WI38 (cell line): ENCODE data around the gene ISLR.

ENCODE experiments used
- H3K4me3 ChIP-seq: 2 replicates; pipeline ENCODE4 v1.5.1; 2011; ENCODE audit warnings: low read depth, mild to moderate bottlenecking, control low read depth, low read length
- CTCF ChIP-seq: IDR thresholded peaks from 2 replicates; pipeline ENCODE4 v1.5.1; 2012; ENCODE audit warnings: low read depth, mild to moderate bottlenecking, control low read depth, low read length

Gene ISLR

GRCh38 chr15:74176262-74177214 is 3.0 kb downstream of the ISLR start:
- no peak for TF ChIP-seq CTCF

DNA sequence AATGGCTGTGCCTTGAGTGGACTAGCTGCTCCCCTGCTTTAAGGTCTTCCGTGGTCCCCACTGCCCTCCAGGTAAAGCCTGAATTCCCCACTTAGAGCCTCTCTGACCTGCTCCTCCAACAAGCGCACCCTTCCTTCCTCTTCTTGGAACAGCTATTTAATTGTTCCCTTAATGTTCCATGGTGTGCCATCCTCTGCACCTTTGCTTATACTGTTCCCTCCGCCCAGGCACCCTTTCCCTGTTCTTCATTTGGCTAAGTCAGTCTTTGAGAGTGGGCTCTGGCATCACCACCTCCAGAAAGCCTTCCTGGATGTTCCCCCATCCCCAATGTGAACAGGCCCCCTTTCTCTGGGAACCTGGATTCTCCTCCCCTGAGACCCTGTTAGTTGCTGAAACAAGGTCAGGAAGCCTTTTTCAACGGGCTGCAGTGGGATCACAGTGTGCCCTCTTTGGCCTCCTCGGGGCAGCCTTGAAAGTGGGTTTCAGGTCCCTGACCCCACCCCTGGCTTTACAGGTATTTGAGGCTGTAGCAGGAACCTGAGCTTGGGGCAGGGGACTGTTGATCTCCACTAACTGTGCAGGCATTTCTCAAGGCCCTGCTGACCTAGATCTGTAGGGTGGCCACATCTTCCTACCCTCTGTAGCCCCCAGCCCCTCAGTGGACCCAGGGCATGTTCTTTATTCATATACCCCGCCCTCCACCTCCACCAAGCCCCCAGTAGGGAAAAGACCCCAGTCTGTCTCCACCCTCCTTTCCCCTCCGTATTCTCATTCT is 5.0 kb downstream of the ISLR start:
- no peak for TF ChIP-seq CTCF

More at GRCh38 chr15:74176262-74177214, 3.0 kb downstream of the ISLR start:
- no peak overlapping the region for H3K4me3 ChIP-seq

DNA sequence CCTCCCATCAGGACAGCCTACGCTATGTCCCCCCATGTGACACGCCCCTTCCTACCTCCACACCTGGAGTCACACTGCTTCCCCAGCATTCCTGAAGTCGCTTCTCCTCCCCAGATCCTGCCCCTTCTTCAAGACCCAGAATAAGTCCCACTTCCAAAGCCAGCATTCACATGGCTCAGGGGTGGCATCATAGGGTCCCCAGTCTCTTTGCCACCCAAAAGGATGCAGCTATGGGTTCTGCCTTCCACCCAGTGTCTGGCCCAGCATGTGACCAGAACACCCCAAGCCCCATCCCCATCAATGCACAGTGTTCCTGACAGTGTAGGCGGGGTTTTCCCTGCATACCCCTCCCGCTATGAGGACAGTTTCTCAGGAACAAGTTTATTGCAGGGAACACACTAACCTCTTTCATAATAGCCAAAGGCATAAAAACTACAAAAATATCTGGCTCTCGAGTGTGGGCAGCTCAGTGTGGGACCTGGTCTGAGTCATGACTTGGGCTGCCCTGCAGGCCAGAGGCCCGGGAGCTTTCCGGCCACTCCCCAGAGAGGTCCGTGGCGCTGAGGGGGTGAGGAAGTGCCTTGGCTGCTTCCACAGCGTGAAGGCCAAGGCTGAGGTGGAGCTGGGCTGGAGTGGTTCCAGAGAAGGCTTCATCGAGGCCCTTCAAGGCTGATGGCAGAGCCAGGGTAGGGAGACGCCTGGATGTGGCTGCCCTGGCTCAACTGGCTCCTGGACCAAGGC is 5.8 kb downstream of the ISLR start:
- TF ChIP-seq CTCF, result no peak

More for the DNA sequence above, 5.0 kb downstream of the ISLR start:
- H3K4me3 ChIP-seq, result no peak overlapping the region

GRCh38 chr15:74179983-74180880 is 6.7 kb downstream of the ISLR start:
- TF ChIP-seq CTCF, result no peak
- H3K4me3 ChIP-seq, result no peak overlapping the region

More for the DNA sequence above, 5.8 kb downstream of the ISLR start:
- no peak overlapping the region for H3K4me3 ChIP-seq

GRCh38 chr15:74180881-74181602 is 7.5 kb downstream of the ISLR start:
- TF ChIP-seq CTCF, result no peak
- H3K4me3 ChIP-seq, result no peak overlapping the region

- no peak for TF ChIP-seq CTCF
- H3K4me3 ChIP-seq, result no peak overlapping the region
Measured at GRCh38 chr15:74182131-74182530, 8.6 kb downstream of the ISLR start.
